ENCODE data around the gene PRKCZ. TPM values are rescaled to one million over a fixed set of nuclear protein-coding genes. Genes with fewer than 3 reads are reported as not detected.

PRKCZ gene
- total and polyA plus RNA-seq, 9 donors: 3.4 to 16.1 (median 5.8) TPM

- no peak overlapping the region for H3K27ac ChIP-seq
- no peaks in the 10 kb centered on the region for H3K36me3 ChIP-seq
- H3K9me3 ChIP-seq: no peaks in the 10 kb centered on the region
- 84 to 85% (median 84%) methylated on average over 14 of the region's 14 CpGs for WGBS, 3 donors
- TF ChIP-seq POLR2A (IDR thresholded peaks at IDR 0.05) (no peak), EP300 (IDR thresholded peaks at IDR 0.05) (no peak)
- TF ChIP-seq, protein P1, sequence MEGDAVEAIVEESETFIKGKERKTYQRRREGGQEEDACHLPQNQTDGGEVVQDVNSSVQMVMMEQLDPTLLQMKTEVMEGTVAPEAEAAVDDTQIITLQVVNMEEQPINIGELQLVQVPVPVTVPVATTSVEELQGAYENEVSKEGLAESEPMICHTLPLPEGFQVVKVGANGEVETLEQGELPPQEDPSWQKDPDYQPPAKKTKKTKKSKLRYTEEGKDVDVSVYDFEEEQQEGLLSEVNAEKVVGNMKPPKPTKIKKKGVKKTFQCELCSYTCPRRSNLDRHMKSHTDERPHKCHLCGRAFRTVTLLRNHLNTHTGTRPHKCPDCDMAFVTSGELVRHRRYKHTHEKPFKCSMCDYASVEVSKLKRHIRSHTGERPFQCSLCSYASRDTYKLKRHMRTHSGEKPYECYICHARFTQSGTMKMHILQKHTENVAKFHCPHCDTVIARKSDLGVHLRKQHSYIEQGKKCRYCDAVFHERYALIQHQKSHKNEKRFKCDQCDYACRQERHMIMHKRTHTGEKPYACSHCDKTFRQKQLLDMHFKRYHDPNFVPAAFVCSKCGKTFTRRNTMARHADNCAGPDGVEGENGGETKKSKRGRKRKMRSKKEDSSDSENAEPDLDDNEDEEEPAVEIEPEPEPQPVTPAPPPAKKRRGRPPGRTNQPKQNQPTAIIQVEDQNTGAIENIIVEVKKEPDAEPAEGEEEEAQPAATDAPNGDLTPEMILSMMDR (IDR thresholded peaks at IDR 0.05): no peak
- DNase-seq: no peak
- intact Hi-C loops (cut with DNase I): no loop called here
- H3K4me3 ChIP-seq: no peak overlapping the region
- no peaks in the 10 kb centered on the region for H3K4me1 ChIP-seq (ENCODE audit: insufficient read depth)
- no peaks in the 10 kb centered on the region for H3K27me3 ChIP-seq
Measured at GRCh38 chr1:2148691-2149090, 98.5 kb downstream of the PRKCZ start.

GRCh38 chr1:2150801-2151200 lies 100.6 kb downstream of the PRKCZ start:
- no peak overlapping the region for H3K27ac ChIP-seq
- H3K9me3 ChIP-seq: no peaks in the 10 kb centered on the region
- no peaks in the 10 kb centered on the region for H3K36me3 ChIP-seq
- TF ChIP-seq, protein P1 (IDR thresholded peaks at IDR 0.05): no peak
- no peaks in the 10 kb centered on the region for H3K27me3 ChIP-seq
- no peak for DNase-seq
- H3K4me3 ChIP-seq: no peak overlapping the region
- no peaks in the 10 kb centered on the region for H3K4me1 ChIP-seq (ENCODE audit: insufficient read depth)
- 85 to 94% (median 89%) methylated on average over 19 of the region's 19 CpGs for whole genome bisulfite sequencing, 3 donors
- intact Hi-C loops (cut with DNase I): no loop called here

- H3K27me3 ChIP-seq: no peaks in the 10 kb centered on the region
- no peaks in the 10 kb centered on the region for H3K4me1 ChIP-seq (ENCODE audit: insufficient read depth)
- DNase-seq: no peak
- WGBS, 3 donors: 73 to 88% (median 75%) methylated on average over 10 of the region's 10 CpGs
- H3K4me3 ChIP-seq: no peak overlapping the region
- no peak for TF ChIP-seq POLR2A (IDR thresholded peaks at IDR 0.05)
- H3K27ac ChIP-seq: no peak overlapping the region
- no peaks in the 10 kb centered on the region for H3K9me3 ChIP-seq
- intact Hi-C loops (cut with DNase I): no loop called here
- no peaks in the 10 kb centered on the region for H3K36me3 ChIP-seq
Measured at GRCh38 chr1:2151252-2151651, 101.0 kb downstream of the PRKCZ start.

GRCh38 chr1:2151911-2152310 lies 101.7 kb downstream of the PRKCZ start:
- TF ChIP-seq POLR2A (IDR thresholded peaks at IDR 0.05): no peak
- DNase-seq: no peak
- no peak overlapping the region for H3K4me3 ChIP-seq
- H3K9me3 ChIP-seq: no peaks in the 10 kb centered on the region
- H3K27ac ChIP-seq: no peak overlapping the region
- H3K4me1 ChIP-seq (ENCODE audit: insufficient read depth): no peaks in the 10 kb centered on the region
- 81 to 94% (median 94%) methylated on average over 6 of the region's 6 CpGs for WGBS, 3 donors
- intact Hi-C loops (cut with DNase I): no loop called here
- no peaks in the 10 kb centered on the region for H3K27me3 ChIP-seq
- H3K36me3 ChIP-seq: no peaks in the 10 kb centered on the region

DNA sequence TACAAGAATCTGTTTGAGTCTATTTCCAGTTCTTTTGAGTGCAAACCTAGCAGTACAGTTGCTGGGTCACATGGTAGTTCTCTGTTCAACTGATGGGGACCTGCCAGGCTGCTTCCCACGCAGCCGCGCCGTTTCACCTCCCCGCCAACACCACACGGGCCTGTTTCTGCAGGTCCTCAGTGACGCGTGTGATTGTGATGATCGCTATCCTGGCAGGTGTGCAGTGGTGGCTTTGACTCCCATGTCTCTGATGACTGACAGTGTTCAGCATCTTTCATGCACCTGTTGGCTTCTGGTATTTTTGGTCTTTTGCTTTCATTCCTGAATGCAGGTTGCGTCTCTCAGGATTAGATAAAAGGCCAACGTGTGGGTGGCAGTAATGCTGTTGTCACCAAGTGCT lies 102.7 kb downstream of the PRKCZ start:
- H3K27ac ChIP-seq: no peak overlapping the region
- H3K9me3 ChIP-seq: no peaks in the 10 kb centered on the region
- 82 to 83% (median 83%) methylated on average over 11 of the region's 11 CpGs for WGBS, 3 donors
- no peaks in the 10 kb centered on the region for H3K4me1 ChIP-seq (ENCODE audit: insufficient read depth)
- H3K36me3 ChIP-seq: no peaks in the 10 kb centered on the region
- intact Hi-C loops (cut with DNase I): no loop called here
- no peak for DNase-seq
- TF ChIP-seq EP300 (IDR thresholded peaks at IDR 0.05) (no peak), POLR2A (IDR thresholded peaks at IDR 0.05) (no peak)
- TF ChIP-seq, protein P1 (IDR thresholded peaks at IDR 0.05): no peak
- no peaks in the 10 kb centered on the region for H3K27me3 ChIP-seq
- no peak overlapping the region for H3K4me3 ChIP-seq

DNA sequence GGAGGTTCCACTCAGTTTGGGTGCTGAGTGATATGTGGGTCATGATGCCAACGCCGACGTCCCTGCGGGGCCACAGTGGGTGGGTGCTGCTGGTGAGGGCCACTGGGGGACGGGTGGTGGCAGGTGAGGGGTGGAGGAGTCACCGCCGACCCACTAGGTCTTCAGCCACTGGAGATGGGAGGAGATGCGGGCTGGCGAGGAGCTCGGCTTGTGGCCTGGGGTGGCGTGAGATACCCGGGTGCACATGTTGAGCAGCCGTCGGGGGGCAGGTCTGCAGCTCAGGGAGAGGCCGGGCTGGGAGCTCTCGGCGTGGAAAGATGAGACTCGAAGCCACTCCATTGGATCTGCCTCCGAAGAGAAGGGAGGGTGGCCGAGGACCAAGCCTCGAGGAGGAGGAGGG lies 103.8 kb downstream of the PRKCZ start:
- no peak for DNase-seq

More for the DNA sequence above, 103.8 kb downstream of the PRKCZ start:
- TF ChIP-seq EP300 (IDR thresholded peaks at IDR 0.05) (no peak), POLR2A (IDR thresholded peaks at IDR 0.05) (no peak)
- TF ChIP-seq, protein P1 (IDR thresholded peaks at IDR 0.05): no peak
- H3K27me3 ChIP-seq: no peaks in the 10 kb centered on the region
- no peaks in the 10 kb centered on the region for H3K4me1 ChIP-seq (ENCODE audit: insufficient read depth)
- no peaks in the 10 kb centered on the region for H3K9me3 ChIP-seq
- H3K36me3 ChIP-seq: no peaks in the 10 kb centered on the region
- intact Hi-C loops (cut with DNase I): no loop called here
- H3K27ac ChIP-seq: no peak overlapping the region
- H3K4me3 ChIP-seq: no peak overlapping the region
- 92 to 93% (median 93%) methylated on average over 21 of the region's 21 CpGs for WGBS, 3 donors
